Vagina (tissue), 2 donors: ENCODE data around the gene APBA1. TPM values are rescaled to one million over a fixed set of nuclear protein-coding genes. Genes with fewer than 3 reads are reported as not detected.
A peak's percentile ranks its signal among the peaks of the same experiment; 100 is the strongest.
"Not testable (repeated sequence)": the region's sequence is repeated elsewhere in the genome, so short reads cannot be mapped to it uniquely, and the experiment has no call there.

Source experiments
- DNase-seq, 2 donors: peaks; one replicate each; pipeline ENCODE4 v3.0.0-alpha.2; 2017; ENCODE audit errors: extremely low spot score in 2 of 2
- H3K27ac ChIP-seq: fragments of 200-600 bp; sonication (generic); one replicate; pipeline ENCODE4 v1.5.1; 2019
- H3K27me3 ChIP-seq: fragments of 200-600 bp; sonication (generic); one replicate; pipeline ENCODE4 v1.5.1; 2019
- H3K36me3 ChIP-seq, 2 donors: fragments of 200-600 bp; sonication (generic); one replicate each; pipeline ENCODE4 v1.5.1; 2017 to 2019
- H3K4me1 ChIP-seq: fragments of 200-600 bp; sonication (generic); one replicate; pipeline ENCODE4 v1.5.1; 2019
- H3K4me3 ChIP-seq, 2 donors: fragments of 200-600 bp; sonication (generic); 1 replicate in 1 of 2; 2 replicates in 1 of 2; pipeline ENCODE4 v1.5.1; 2016 to 2019
- H3K9me3 ChIP-seq: fragments of 200-600 bp; sonication (generic); one replicate; pipeline ENCODE4 v1.5.1; 2019
- POLR2A ChIP-seq, 2 donors: fragments of 450-650 bp; IDR thresholded peaks; one replicate each; pipeline ENCODE4 v1.6.1; 2017; ENCODE audit warnings: antibody characterized with exemption in 2 of 2, mild to moderate bottlenecking in 2 of 2, moderate library complexity in 2 of 2
- POLR2AphosphoS5 ChIP-seq, 2 donors: sonication (generic); formaldehyde crosslinking; IDR thresholded peaks; one replicate each; pipeline ENCODE4 v1.9.0; 2017; ENCODE audit warnings: antibody characterized with exemption in 2 of 2, mild to moderate bottlenecking in 2 of 2, low read depth in 1 of 2; ENCODE audit not compliant: insufficient read depth in 1 of 2
- intact Hi-C: fragments of 100-400 bp; cut with DNase I; formaldehyde crosslinking; loops from one replicate; pipeline ENCODE4 v1.15.1; 2023
- total RNA-seq: library from RNA; depleted of rRNA; stranded (reverse); fragments of >200 nt; gene quantifications from one replicate; pipeline ENCODE4 v1.2.3, GENCODE V29; 2016
- TF ChIP-seq, protein P1 (sequence below), 3 experiments: fragments of 450-650 bp in 2 of 3; fragments of 200-600 bp in 1 of 3; sonication (generic) in 1 of 3; IDR thresholded peaks; one replicate each; pipeline ENCODE4 v1.5.1; 2017 to 2019; ENCODE audit warnings: antibody characterized with exemption in 3 of 3, mild to moderate bottlenecking in 2 of 3, moderate library complexity in 2 of 3

APBA1 gene
- total RNA-seq, 1 donor from 2014 or later = 13.3 TPM

DNA sequence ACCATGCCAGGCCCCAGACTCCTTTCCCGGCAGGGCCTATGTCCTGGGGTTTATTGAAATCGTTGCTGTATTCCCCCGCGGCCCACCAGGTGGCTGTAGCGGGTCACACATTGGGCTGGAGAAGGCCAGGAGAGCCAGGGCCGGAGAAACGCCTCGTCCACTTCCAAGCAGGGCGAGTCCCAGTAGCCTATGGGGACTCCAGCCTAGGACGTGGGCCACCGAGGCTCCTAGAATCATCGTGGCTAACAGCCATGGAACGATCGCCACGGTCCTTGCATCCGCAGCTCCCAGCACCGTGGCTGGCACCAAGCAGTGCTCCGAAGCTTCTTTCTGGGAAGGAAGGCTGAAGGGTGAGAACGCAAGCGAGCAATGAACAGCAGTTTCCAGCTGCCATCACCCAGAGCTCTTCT, 259.4 kb downstream of the APBA1 start:
- intact Hi-C loops = no loop called here
- Histone ChIP-seq H3K4me3 (no peak overlapping the region), H3K27me3 (no peaks in the 10 kb centered on the region), H3K4me1 (no peaks in the 10 kb centered on the region), H3K36me3 (no peaks in the 10 kb centered on the region), H3K27ac (no peak overlapping the region), H3K9me3 (no peaks in the 10 kb centered on the region)
- no peak for DNase-seq
- TF ChIP-seq, protein P1, sequence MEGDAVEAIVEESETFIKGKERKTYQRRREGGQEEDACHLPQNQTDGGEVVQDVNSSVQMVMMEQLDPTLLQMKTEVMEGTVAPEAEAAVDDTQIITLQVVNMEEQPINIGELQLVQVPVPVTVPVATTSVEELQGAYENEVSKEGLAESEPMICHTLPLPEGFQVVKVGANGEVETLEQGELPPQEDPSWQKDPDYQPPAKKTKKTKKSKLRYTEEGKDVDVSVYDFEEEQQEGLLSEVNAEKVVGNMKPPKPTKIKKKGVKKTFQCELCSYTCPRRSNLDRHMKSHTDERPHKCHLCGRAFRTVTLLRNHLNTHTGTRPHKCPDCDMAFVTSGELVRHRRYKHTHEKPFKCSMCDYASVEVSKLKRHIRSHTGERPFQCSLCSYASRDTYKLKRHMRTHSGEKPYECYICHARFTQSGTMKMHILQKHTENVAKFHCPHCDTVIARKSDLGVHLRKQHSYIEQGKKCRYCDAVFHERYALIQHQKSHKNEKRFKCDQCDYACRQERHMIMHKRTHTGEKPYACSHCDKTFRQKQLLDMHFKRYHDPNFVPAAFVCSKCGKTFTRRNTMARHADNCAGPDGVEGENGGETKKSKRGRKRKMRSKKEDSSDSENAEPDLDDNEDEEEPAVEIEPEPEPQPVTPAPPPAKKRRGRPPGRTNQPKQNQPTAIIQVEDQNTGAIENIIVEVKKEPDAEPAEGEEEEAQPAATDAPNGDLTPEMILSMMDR (IDR thresholded peaks at IDR 0.05) = no peak
- TF ChIP-seq POLR2A (IDR thresholded peaks at IDR 0.05) (no peak), POLR2AphosphoS5 (IDR thresholded peaks at IDR 0.05; ENCODE audit: insufficient read depth in 1 of 2, low read depth in 1 of 2) (no peak)

DNA sequence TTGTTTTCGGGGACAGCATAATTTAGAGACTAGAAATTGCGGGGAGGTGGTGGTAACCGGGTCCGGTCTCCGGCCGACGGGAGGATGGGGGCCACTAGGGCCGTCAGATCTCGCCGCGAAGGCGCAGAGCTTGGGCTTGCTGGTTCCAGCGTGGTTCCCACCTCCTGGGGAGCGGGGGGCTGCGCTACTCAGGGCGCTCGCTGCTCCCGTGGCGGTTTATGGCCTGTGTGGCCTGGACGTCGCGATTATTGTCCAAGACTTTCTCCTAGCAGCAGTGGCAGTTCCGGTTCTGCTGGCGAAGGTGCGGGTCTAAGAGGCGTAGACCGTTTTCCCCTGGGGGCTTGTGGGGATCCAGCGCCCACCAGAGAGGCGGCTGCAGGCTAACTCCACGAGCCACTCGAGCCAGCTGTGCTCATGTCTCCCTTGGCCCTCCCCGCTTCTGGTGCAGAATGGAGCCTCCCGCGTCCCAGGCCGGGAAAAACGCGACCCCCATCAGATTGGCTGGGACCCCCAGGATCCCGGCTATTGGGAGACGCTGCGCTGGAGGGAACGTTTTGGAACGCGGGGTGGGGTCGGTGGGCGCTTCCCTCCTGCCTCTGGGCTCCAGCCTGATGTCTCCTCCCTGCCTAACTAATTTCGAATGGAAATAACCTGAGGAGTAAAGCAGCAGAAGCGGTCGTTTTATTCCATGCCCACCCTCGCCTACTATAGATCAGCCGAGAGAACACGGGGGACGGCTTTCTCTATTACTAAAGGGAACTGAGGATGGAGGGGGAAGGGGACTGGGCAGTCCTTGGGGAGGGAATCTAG, 260.0 kb downstream of the APBA1 start:
- DNase-seq = no peak
- Histone ChIP-seq H3K9me3 (no peaks in the 10 kb centered on the region), H3K4me3 (no peak overlapping the region), H3K36me3 (no peaks in the 10 kb centered on the region), H3K4me1 (no peaks in the 10 kb centered on the region), H3K27me3 (no peaks in the 10 kb centered on the region), H3K27ac (no peak overlapping the region)
- TF ChIP-seq, protein P1 (IDR thresholded peaks at IDR 0.05) = no peak
- TF ChIP-seq POLR2AphosphoS5 (IDR thresholded peaks at IDR 0.05; ENCODE audit: insufficient read depth in 1 of 2, low read depth in 1 of 2) (no peak), POLR2A (IDR thresholded peaks at IDR 0.05) (no peak)
- intact Hi-C loops = no loop called here

DNA sequence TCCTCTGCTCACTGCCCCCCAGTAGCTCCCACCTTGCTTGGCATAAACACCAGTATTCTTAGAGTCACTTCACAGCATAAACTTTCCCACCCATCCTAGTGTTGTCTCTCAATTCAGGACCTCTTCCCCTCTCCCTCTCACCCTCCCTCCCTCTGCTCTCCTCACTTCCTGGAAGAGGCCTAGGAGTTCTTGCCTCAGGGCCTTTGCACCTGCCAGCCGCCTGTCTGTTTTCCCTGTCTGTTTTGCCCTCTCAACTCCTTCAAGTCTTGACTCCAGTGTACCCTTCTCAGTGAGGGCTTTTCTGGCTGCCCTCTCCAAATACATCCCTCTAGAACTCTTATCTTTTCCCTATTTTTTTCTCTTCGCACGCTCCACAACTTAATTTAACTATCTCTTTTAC, 260.9 kb downstream of the APBA1 start:
- no peak for DNase-seq
- TF ChIP-seq, protein P1 (IDR thresholded peaks at IDR 0.05) = no peak
- TF ChIP-seq POLR2A (IDR thresholded peaks at IDR 0.05) (no peak), POLR2AphosphoS5 (IDR thresholded peaks at IDR 0.05; ENCODE audit: insufficient read depth in 1 of 2, low read depth in 1 of 2) (no peak)
- H3K4me1 ChIP-seq = no peaks in the 10 kb centered on the region

DNA sequence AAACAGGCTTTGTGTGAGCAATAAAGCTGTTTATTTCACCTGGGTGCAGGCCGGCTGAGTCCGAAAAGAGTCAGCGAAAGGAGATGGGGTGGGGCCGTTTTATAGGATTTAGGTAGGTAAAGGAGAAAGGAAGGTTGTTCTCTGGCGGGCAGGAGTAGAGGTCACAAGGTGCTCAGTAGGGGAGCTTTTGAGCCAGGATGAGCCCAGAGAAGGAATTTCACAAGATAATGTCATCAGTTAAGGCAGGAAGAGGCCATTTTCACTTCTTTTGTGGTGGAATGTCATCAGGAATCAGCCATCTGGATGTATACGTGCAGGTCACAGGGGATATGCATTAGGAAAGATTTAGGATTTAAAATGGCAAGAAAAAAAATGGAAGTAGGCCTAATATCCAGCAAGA, 262.2 kb downstream of the APBA1 start:
- H3K27ac ChIP-seq, H3K4me3 ChIP-seq, intact Hi-C loops, DNase-seq, H3K36me3 ChIP-seq, H3K27me3 ChIP-seq, H3K4me1 ChIP-seq, H3K9me3 ChIP-seq: not testable (repeated sequence)

More for the DNA sequence above, 260.9 kb downstream of the APBA1 start:
- no peak overlapping the region for H3K4me3 ChIP-seq
- no peaks in the 10 kb centered on the region for H3K27me3 ChIP-seq
- no peaks in the 10 kb centered on the region for H3K9me3 ChIP-seq
- no peak overlapping the region for H3K27ac ChIP-seq
- intact Hi-C loops = no loop called here
- no peaks in the 10 kb centered on the region for H3K36me3 ChIP-seq

DNA sequence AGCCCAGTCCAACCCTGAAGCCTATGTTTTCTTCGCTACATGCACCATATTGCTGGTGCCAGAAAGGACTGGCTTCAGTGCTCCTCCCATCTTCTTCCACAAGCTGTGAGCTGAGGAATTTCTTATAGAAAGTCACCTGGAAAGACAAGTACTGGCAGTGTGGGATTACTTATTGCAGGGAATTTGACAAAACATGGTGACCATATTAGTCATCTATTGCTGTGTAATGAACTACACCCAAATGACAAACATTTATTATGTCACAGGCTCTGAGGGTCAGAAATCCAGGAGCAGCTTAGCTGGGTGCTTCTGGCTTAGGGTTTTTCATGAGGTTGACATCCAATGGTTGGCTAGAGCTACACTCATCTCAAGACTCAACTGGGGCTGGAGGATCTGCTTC, 271.7 kb downstream of the APBA1 start:
- Histone ChIP-seq H3K4me1 (no peaks in the 10 kb centered on the region), H3K4me3 (no peak overlapping the region), H3K9me3 (no peaks in the 10 kb centered on the region), H3K27ac (no peak overlapping the region), H3K27me3 (no peaks in the 10 kb centered on the region), H3K36me3 (no peaks in the 10 kb centered on the region)
- TF ChIP-seq POLR2A (IDR thresholded peaks at IDR 0.05) (no peak), POLR2AphosphoS5 (IDR thresholded peaks at IDR 0.05; ENCODE audit: insufficient read depth in 1 of 2, low read depth in 1 of 2) (peak in 1 of 2 donors; percentile 25)
- TF ChIP-seq, protein P1 (IDR thresholded peaks at IDR 0.05) = no peak
- intact Hi-C loops = no loop called here
- no peak for DNase-seq
